ENCODE data around the gene AGER. TPM values are rescaled to one million over a fixed set of nuclear protein-coding genes. Genes with fewer than 3 reads are reported as not detected.

Gene AGER
- total and polyA plus RNA-seq, 9 of the 15 experiments (the other 6 are each of a cell fraction or from before 2014, with no cell fraction given), result 1.2 to 11.5 (median 4.1) TPM

DNA sequence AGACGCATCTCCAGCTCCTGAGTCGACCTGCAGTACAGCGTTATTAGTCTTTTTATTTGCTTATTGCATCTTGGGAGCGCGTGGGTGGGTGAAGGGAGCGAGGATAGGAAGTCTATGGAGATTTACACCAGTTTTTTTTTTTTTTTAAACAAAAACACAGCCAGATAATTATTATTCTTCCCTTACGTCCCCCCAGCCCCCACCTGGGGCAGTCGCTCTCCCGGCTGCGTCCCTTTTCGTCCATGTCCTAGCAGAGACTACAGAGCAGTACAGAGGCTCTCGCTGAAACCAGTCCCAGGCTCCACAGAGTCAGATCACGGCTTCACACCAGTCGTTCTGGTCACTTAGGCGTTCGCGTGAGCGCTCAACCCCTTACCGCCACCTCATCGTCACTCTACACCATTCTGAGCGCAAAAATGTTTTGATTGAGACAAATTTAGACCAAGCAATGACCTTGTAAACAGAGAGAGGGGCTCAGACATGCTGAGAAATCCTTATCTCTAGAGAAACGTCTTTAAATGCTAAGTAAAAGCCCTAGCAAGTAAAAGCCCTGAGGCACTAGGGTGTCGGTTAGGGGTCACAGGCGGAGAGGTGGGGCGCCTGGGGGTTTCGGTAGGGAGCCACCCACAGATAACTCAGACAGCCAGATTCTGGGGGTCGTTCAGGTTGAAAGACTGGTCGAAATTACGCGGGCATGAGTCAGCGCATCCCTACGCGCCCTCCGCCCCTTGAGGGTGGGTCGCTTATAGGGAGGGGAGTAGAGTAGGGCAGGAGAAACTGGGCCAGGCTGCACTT lies 31.1 kb downstream of the AGER start (continued):
- TF ChIP-seq, protein P1, sequence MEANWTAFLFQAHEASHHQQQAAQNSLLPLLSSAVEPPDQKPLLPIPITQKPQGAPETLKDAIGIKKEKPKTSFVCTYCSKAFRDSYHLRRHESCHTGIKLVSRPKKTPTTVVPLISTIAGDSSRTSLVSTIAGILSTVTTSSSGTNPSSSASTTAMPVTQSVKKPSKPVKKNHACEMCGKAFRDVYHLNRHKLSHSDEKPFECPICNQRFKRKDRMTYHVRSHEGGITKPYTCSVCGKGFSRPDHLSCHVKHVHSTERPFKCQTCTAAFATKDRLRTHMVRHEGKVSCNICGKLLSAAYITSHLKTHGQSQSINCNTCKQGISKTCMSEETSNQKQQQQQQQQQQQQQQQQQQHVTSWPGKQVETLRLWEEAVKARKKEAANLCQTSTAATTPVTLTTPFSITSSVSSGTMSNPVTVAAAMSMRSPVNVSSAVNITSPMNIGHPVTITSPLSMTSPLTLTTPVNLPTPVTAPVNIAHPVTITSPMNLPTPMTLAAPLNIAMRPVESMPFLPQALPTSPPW (CRISPR knock-in tag; IDR thresholded peaks at IDR 0.05), result peak; percentile 38; the same call in 1 of the 2 replicates
- TF ChIP-seq, protein P2, sequence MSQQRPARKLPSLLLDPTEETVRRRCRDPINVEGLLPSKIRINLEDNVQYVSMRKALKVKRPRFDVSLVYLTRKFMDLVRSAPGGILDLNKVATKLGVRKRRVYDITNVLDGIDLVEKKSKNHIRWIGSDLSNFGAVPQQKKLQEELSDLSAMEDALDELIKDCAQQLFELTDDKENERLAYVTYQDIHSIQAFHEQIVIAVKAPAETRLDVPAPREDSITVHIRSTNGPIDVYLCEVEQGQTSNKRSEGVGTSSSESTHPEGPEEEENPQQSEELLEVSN (IDR thresholded peaks at IDR 0.05; ENCODE audit: borderline replicate concordance in 1 of 2, extremely low read depth in 1 of 2, insufficient read depth in 1 of 2, insufficient read length in 1 of 2, low read depth in 1 of 2, low read length in 1 of 2, poor library complexity in 1 of 2, severe bottlenecking in 1 of 2), result peak; percentile 7 to 53
- TF ChIP-seq, protein P3, sequence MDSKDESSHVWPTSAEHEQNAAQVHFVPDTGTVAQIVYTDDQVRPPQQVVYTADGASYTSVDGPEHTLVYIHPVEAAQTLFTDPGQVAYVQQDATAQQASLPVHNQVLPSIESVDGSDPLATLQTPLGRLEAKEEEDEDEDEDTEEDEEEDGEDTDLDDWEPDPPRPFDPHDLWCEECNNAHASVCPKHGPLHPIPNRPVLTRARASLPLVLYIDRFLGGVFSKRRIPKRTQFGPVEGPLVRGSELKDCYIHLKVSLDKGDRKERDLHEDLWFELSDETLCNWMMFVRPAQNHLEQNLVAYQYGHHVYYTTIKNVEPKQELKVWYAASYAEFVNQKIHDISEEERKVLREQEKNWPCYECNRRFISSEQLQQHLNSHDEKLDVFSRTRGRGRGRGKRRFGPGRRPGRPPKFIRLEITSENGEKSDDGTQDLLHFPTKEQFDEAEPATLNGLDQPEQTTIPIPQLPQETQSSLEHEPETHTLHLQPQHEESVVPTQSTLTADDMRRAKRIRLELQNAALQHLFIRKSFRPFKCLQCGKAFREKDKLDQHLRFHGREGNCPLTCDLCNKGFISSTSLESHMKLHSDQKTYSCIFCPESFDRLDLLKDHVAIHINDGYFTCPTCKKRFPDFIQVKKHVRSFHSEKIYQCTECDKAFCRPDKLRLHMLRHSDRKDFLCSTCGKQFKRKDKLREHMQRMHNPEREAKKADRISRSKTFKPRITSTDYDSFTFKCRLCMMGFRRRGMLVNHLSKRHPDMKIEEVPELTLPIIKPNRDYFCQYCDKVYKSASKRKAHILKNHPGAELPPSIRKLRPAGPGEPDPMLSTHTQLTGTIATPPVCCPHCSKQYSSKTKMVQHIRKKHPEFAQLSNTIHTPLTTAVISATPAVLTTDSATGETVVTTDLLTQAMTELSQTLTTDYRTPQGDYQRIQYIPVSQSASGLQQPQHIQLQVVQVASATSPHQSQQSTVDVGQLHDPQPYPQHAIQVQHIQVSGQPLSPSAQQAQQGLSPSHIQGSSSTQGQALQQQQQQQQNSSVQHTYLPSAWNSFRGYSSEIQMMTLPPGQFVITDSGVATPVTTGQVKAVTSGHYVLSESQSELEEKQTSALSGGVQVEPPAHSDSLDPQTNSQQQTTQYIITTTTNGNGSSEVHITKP (IDR thresholded peaks at IDR 0.05; ENCODE audit: partially characterized antibody), result no peak
- 0 out of 4 replicates have a peak, but pooled peaks of 1 of the 2 experiments have one; percentile 10 for TF ChIP-seq FOXK2 (conservative IDR thresholded peaks at IDR 0.05 in 1 of 2, IDR thresholded peaks at IDR 0.05 in 1 of 2; ENCODE audit: low read depth in 2 of 2)
- TF ChIP-seq BRD4 (IDR thresholded peaks at IDR 0.05), result 0 out of 2 replicates have a peak, but pooled peaks have one; percentile 35
- peak; percentile 93 for TF ChIP-seq ZBTB7A (IDR thresholded peaks at IDR 0.05; ENCODE audit: borderline replicate concordance, control insufficient read depth, low read depth, low read length)
- TF ChIP-seq MAZ (CRISPR knock-in tag; conservative IDR thresholded peaks at IDR 0.05 in 1 of 2, IDR thresholded peaks at IDR 0.05 in 1 of 2), result 0 out of 4 replicates have a peak, but pooled peaks of 1 of the 2 experiments have one; percentile 11
- peak; percentile 10 for TF ChIP-seq ARID1B (IDR thresholded peaks at IDR 0.05)
- TF ChIP-seq, protein P4, sequence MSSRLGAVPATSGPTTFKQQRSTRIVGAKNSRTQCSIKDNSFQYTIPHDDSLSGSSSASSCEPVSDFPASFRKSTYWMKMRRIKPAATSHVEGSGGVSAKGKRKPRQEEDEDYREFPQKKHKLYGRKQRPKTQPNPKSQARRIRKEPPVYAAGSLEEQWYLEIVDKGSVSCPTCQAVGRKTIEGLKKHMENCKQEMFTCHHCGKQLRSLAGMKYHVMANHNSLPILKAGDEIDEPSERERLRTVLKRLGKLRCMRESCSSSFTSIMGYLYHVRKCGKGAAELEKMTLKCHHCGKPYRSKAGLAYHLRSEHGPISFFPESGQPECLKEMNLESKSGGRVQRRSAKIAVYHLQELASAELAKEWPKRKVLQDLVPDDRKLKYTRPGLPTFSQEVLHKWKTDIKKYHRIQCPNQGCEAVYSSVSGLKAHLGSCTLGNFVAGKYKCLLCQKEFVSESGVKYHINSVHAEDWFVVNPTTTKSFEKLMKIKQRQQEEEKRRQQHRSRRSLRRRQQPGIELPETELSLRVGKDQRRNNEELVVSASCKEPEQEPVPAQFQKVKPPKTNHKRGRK (tag; IDR thresholded peaks at IDR 0.05), result peak; percentile 34; the same call in 1 of the 2 replicates
- 0 out of 2 replicates have a peak, but pooled peaks have one; percentile 7 for TF ChIP-seq PML (IDR thresholded peaks at IDR 0.05; ENCODE audit: low read length)
- TF ChIP-seq KDM5B (IDR thresholded peaks at IDR 0.05; ENCODE audit: insufficient replicate concordance, low read depth, low read length), result peak; percentile 50
- TF ChIP-seq, protein P5, sequence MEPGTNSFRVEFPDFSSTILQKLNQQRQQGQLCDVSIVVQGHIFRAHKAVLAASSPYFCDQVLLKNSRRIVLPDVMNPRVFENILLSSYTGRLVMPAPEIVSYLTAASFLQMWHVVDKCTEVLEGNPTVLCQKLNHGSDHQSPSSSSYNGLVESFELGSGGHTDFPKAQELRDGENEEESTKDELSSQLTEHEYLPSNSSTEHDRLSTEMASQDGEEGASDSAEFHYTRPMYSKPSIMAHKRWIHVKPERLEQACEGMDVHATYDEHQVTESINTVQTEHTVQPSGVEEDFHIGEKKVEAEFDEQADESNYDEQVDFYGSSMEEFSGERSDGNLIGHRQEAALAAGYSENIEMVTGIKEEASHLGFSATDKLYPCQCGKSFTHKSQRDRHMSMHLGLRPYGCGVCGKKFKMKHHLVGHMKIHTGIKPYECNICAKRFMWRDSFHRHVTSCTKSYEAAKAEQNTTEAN (CRISPR knock-in tag; IDR thresholded peaks at IDR 0.05), result no peak
- TF ChIP-seq, protein P6, sequence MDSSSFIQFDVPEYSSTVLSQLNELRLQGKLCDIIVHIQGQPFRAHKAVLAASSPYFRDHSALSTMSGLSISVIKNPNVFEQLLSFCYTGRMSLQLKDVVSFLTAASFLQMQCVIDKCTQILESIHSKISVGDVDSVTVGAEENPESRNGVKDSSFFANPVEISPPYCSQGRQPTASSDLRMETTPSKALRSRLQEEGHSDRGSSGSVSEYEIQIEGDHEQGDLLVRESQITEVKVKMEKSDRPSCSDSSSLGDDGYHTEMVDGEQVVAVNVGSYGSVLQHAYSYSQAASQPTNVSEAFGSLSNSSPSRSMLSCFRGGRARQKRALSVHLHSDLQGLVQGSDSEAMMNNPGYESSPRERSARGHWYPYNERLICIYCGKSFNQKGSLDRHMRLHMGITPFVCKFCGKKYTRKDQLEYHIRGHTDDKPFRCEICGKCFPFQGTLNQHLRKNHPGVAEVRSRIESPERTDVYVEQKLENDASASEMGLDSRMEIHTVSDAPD (CRISPR knock-in tag; IDR thresholded peaks at IDR 0.05), result no peak
